LNCaP clone FGC (cell line): ENCODE results near the gene RABGAP1L.

Experiments
- DNase-seq: peaks from one replicate; pipeline ENCODE4 v3.0.0-alpha.2; 2011; ENCODE audit warnings: low read depth
- H3K4me3 ChIP-seq: 2 replicates; pipeline ENCODE4 v1.5.1; 2011; ENCODE audit warnings: mild to moderate bottlenecking, low read depth, low read length, control low read depth
- TF ChIP-seq, protein P1 (sequence below): IDR thresholded peaks from 2 replicates; pipeline ENCODE4 v1.5.1; 2012; ENCODE audit warnings: mild to moderate bottlenecking; ENCODE audit not compliant: control insufficient read depth, insufficient read depth; ENCODE audit errors: extremely low read depth

RABGAP1L gene

DNA sequence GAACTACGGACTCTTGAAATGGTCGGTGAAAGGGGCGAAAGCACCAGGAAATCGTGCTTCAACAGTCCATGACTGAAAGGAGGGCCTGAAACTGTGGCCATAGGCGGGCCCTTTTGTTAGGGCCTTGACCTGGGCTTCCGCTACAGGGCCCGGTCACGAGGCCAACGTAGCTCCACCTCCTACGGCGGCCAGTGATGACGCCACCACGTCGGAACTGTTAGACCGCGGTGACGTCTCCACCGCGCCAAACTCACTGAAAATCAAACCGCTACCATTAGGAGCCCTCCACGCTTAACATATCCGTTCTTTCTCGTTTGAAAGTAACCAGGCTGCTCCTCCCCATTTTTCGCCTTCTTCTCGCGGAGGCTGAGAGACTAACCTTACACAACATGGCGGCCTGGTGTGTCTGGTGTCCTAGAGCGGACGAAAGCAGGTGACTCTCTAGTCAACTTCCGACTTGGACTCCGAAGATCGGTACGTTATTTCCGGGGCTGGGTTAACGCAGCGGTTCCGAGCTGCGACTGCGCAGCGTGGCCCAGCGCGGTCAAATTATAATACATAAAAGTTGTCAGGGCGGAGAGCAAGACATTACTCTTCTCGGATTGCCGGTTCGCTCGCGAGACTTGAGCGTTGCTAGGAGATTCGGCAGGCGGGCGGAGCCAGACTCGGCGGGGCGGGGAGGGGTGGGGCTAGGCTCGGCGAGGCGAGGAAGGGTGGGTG lies 840.1 kb downstream of the RABGAP1L start:
- DNase-seq = peak; percentile 98
- TF ChIP-seq, protein P1, sequence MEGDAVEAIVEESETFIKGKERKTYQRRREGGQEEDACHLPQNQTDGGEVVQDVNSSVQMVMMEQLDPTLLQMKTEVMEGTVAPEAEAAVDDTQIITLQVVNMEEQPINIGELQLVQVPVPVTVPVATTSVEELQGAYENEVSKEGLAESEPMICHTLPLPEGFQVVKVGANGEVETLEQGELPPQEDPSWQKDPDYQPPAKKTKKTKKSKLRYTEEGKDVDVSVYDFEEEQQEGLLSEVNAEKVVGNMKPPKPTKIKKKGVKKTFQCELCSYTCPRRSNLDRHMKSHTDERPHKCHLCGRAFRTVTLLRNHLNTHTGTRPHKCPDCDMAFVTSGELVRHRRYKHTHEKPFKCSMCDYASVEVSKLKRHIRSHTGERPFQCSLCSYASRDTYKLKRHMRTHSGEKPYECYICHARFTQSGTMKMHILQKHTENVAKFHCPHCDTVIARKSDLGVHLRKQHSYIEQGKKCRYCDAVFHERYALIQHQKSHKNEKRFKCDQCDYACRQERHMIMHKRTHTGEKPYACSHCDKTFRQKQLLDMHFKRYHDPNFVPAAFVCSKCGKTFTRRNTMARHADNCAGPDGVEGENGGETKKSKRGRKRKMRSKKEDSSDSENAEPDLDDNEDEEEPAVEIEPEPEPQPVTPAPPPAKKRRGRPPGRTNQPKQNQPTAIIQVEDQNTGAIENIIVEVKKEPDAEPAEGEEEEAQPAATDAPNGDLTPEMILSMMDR = no peak
- H3K4me3 ChIP-seq = peak overlapping the region; percentile 91

DNA sequence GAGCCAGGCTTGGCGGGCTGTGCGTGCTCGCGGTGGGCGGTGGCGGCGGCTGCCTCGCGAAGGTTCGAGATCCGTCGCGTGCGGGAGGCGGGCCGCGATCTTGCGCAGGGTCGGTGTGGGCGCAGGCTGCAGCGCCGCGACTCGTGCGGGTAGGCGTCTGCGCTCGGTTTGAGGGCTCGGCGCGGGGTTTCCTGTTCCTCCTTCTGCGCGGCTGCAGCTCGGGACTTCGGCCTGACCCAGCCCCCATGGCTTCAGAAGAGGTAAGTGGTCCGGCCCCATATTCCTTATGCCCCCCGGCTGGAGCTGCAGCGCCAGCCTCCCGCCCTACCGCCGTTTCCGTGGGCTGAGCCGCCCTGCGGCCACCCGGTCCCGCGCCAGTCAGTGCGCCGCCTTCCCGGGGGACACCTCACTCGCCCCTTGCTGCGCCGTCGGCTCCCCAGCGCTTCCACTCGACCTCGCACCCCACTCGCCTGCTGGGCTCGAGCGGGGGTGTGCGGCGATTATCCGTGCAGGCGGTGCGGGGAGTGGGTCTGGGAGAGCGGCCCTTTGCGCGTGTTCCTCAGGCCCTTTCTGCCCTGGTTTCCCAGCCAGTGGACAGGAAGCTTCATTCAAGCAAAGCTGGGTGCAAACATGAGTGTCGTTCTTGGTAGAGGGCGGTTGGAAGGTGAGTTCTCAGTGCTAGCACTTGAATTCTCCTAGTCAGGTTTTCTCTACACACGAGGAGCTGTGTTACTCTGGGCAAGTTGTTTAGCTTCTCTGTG lies 840.8 kb downstream of the RABGAP1L start, which contains the start of gene CACYBP:
Gene CACYBP, plus strand, starts transcription at position 12 of the 761 bp plus-strand sequence. Its CDS starts 234 bp downstream, at position 246.
- TF ChIP-seq, protein P1 = no peak
- H3K4me3 ChIP-seq = peak within 1 kb of the TSS; percentile 91
- DNase-seq = no peak

DNA sequence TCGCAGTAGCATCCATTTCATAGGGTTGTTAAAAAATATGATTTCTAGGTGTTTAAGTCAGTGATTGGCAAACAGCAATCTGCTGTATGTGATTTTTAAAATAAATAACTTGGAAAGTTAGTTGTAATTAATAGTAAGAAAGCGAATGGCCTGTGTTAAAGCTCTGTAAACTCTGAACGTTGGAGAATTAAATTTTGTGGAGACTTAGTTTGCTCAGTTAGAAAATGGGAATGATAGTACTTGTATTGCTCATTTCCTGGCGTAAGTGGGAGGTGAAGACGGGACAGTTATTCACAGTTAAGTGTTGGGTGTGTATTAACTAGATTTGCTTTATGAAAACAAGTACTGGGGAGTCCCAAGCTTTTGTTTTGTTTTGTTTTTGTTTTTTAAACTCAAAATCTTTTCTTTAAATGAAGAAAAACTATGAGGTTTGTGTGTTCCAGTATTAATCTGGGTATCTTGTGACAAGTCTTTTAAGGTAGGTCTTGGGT lies 841.4 kb downstream of the RABGAP1L start:
- TF ChIP-seq, protein P1 = no peak
- DNase-seq = no peak

DNA sequence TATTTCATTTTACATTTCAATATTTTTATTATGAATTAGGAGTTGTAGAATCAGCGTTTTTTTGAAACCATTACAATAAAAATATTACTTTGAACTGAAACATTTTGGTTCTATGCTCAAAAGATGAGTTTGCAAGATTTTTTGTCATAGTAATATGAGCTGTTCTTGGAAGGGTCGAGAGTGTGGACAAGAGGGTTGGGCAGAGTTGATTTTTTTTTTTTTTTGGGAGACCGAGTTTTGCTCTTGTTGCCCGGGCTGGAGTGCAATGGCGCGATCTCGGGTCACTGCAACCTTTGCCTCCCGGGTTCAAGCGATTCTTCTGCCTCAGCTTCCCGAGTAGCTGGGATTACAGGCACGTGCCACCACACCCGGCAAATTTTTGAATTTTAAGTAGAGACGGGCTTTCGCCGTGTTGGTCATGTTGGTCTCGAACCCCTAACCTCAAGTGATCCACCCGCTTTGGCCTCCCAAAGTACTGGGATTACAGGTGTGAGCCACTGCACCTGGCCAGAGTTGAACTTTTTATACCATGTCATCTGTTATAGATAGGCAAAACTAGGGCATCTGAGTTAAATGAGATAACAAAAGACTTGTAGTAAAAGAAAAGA lies 843.7 kb downstream of the RABGAP1L start:
- no peak for DNase-seq
- H3K4me3 ChIP-seq = no peak overlapping the region
- TF ChIP-seq, protein P1 = no peak

More for the DNA sequence above, 841.4 kb downstream of the RABGAP1L start:
- peak overlapping the region; percentile 91 for H3K4me3 ChIP-seq

DNA sequence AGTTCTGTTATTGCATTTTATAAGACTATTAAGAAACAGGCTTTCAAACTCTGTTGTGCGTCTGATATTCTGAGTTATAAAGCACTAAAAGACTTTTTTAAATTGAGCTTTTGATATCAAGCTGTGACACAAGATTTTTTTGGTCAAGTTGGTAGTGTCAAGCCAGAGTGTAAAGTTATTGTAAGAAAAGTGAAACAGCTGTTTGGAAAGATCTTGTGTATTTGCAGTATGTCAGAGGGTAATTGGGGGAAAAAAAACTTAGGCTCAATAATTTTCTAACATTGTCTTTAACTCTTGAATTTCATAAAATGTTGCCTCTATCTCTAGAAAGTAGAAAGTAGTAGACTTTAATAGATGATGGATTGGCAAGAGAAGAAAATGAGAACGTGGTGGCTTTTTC lies 844.2 kb downstream of the RABGAP1L start:
- DNase-seq = no peak
- TF ChIP-seq, protein P1 = no peak
- no peak overlapping the region for H3K4me3 ChIP-seq

DNA sequence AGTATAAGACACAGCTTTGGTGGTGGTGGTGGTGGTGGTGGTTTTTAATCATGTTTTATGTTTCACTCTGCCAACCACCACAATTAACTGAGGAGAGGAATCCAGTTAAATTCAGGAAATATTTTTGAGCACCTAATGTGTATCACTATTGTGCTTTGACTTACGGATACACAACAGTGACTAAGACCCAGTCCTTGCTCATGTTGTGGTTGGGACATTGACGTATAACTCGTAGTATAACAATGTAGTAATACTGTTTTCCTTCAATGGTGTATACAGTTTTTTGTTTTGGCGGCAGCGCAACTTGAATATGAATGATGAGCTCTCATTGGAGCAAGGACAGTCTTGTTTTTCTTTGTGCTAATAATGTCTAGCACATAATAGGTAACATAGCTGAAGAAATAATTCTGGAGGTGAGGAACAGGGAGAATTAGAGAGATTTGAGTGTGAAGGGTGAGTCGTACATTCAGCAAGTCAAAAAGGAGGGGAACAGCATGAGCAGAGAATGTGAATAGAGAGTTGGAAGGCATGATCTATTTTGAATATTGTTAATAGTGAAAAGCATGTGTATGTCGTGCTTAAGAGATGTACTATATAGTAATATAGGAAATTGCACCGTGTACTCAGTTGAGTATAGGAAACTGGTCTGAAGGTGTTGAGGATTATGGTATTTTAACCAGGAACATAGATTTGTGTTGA lies 845.9 kb downstream of the RABGAP1L start:
- no peak for DNase-seq
- no peak overlapping the region for H3K4me3 ChIP-seq
- TF ChIP-seq, protein P1 = no peak
